HAP-1 (cell line): ENCODE results near the gene SMC1B.

Source experiments
- DNase-seq, 2 experiments: peaks; one replicate each; pipeline ENCODE4 v3.0.0-alpha.2; 2016 to 2020; ENCODE audit warnings: low spot score in 2 of 2
- H3K27me3 ChIP-seq: fragments of 250-450 bp; sonication (Bioruptor Pico); 2 replicates; pipeline ENCODE4 v1.5.1; 2020; ENCODE audit warnings: low read depth, mild to moderate bottlenecking, moderate library complexity
- H3K36me3 ChIP-seq: fragments of 250-450 bp; sonication (Bioruptor Pico); replicated peaks from 2 replicates; pipeline ENCODE4 v1.5.1; 2020; ENCODE audit warnings: mild to moderate bottlenecking
- H3K4me1 ChIP-seq: fragments of 250-450 bp; sonication (Bioruptor Pico); 2 replicates; pipeline ENCODE4 v1.5.1; 2020; ENCODE audit warnings: mild to moderate bottlenecking
- H3K4me3 ChIP-seq: fragments of 250-450 bp; sonication (Bioruptor Pico); 2 replicates; pipeline ENCODE4 v1.5.1; 2020; ENCODE audit warnings: mild to moderate bottlenecking, moderate library complexity
- H3K9me3 ChIP-seq: fragments of 250-450 bp; sonication (Bioruptor Pico); 2 replicates; pipeline ENCODE4 v1.5.1; 2020; ENCODE audit warnings: mild to moderate bottlenecking, moderate library complexity
- in situ Hi-C: fragments of 300-500 bp; cut with MboI; formaldehyde crosslinking; loops from 3 replicates; pipeline ENCODE4 v1.14.3; 2020; ENCODE audit warnings: low sequenced_read_pairs, inconsistent platforms, mixed read lengths

SMC1B gene

DNA sequence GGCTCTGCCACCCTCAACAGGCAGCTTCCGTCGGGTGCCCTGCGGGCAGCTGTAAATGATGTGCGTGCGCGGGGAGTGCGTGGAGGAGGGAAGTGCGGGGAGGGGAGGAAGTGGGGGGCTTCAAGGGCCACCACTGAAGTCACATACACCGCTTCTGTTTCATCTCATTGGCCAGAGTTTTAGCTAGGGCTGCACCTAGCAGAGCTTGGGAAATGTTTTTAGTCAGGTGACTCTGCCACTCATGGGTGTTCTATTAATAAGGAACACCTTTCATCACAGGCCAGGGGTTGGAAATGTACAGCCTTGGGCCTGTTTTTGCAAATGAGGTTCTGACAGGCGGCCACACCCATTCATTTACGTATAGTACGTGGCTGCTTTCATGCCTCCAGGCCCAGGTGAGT lies 89.1 kb downstream of the SMC1B start:
- H3K4me3 ChIP-seq: no peak overlapping the region
- in situ Hi-C loops: no loop called here
- H3K9me3 ChIP-seq: no peaks in the 10 kb centered on the region
- no peak for DNase-seq
- no peaks in the 10 kb centered on the region for H3K27me3 ChIP-seq
- H3K4me1 ChIP-seq: no peaks in the 10 kb centered on the region
- peaks cover 24% of the 10 kb centered on the region for H3K36me3 ChIP-seq

DNA sequence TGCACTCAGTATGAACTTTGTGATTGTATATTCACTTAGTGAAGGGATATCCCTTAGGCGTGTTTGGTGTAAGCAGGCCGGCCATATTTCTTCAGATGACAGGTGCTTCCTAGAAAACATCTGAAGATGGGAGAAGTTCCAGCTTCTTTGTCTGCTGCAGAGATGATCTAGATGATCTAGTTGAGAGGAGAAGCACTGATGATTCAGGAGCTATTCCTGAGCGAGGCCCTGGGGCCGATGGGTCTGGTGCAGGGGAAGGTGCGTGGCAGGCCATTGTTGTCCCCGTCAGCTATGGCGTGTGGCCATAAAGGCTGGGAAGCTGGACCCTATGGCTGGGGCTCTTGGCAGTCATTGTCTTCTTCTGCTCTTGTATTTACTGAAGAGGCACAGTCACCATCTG lies 89.7 kb downstream of the SMC1B start:
- H3K36me3 ChIP-seq: peaks cover 24% of the 10 kb centered on the region
- H3K4me3 ChIP-seq: no peak overlapping the region
- no peaks in the 10 kb centered on the region for H3K27me3 ChIP-seq
- H3K4me1 ChIP-seq: no peaks in the 10 kb centered on the region
- in situ Hi-C loops: no loop called here
- no peaks in the 10 kb centered on the region for H3K9me3 ChIP-seq
- DNase-seq: no peak

DNA sequence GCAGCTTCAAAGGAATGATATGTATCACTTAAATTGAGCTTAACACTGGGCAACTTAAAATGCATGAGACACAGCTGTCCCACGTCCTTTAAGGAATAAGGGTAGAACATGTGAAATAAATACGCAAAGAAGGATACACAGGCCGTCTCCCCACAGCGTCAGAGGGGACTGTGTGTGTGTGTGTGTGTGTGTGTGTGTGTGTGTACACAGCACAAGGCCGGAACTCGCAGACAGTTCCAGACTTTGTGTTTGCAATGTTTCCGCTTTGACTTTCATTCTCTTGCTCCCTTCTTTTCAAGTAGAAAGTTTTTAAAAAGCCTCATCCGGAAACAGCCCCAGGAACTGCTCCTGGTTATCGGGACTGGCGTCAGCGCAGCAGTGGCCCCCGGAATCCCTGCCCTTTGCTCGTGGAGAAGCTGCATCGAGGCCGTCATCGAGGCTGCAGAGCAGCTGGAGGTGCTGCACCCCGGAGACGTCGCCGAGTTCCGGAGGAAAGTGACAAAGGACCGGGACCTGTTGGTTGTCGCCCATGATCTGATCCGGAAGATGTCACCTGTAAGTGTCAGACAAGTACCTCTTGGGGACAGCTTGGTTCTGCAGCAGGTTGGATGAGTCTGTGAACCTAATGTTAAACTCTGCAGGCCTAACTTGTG lies 90.4 kb downstream of the SMC1B start:
- peaks cover 24% of the 10 kb centered on the region for H3K36me3 ChIP-seq
- H3K27me3 ChIP-seq: no peaks in the 10 kb centered on the region
- H3K4me1 ChIP-seq: no peaks in the 10 kb centered on the region; the same call in 1 of the 2 replicates
- in situ Hi-C loops: no loop called here
- no peaks in the 10 kb centered on the region for H3K9me3 ChIP-seq
- H3K4me3 ChIP-seq: no peak overlapping the region
- DNase-seq: no peak

DNA sequence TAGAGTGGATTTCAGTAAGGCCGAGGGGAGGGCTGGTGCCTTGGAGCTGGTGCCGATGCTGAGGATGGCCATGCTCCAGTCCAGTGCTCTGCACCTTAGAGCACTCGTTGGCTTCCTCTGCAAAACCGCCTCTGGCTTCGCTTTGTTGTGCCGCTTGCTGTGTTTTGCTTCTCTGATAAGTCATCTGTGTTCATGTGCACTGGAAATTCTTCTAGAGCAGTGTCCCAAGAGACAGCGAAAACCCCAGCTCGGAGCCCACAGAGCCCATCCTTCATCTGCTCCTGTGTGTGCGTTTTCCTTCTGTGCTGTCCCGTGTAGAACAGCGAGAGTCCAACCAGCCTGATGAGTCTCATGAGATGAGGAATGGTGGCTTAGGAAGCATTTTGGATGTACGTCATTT lies 91.6 kb downstream of the SMC1B start:
- H3K4me3 ChIP-seq: no peak overlapping the region
- peaks cover 18% of the 10 kb centered on the region for H3K36me3 ChIP-seq
- in situ Hi-C loops: no loop called here
- H3K4me1 ChIP-seq: no peaks in the 10 kb centered on the region; the same call in none of the 2 replicates
- H3K9me3 ChIP-seq: no peaks in the 10 kb centered on the region
- H3K27me3 ChIP-seq: no peaks in the 10 kb centered on the region
- no peak for DNase-seq

DNA sequence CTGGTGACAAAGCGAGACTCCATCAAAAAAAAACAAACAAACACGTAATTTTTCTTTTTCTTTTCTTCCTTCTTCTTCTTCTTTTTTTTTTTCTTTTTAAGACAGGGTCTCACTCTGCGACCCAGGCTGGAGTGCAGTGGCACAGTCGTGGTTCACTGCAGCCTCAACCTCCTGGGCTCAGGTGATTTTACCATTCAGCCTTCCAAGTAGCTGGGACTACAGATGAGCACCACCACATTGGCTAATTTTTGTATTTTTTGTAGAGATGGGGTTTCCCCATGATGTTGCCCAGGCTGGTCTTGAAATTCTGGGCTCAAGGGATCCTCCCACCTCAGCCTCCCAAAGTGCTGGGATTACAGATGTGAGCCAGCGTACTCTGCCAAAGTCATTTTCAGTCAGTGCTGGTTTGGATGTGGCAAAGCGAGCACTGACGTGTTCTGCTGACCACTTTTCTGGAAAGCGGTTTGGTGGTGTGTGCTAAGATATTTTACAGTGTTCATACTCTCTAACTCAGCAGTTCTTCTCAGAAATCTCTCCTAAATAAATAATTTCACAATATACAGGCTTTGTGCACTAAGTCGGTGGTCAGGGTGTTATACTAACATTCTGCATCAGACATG lies 92.9 kb downstream of the SMC1B start:
- no peaks in the 10 kb centered on the region for H3K27me3 ChIP-seq
- H3K36me3 ChIP-seq: peaks cover 18% of the 10 kb centered on the region
- in situ Hi-C loops: no loop called here
- DNase-seq: no peak
- H3K9me3 ChIP-seq: no peaks in the 10 kb centered on the region
- no peak overlapping the region for H3K4me3 ChIP-seq
- no peaks in the 10 kb centered on the region; the same call in none of the 2 replicates for H3K4me1 ChIP-seq

DNA sequence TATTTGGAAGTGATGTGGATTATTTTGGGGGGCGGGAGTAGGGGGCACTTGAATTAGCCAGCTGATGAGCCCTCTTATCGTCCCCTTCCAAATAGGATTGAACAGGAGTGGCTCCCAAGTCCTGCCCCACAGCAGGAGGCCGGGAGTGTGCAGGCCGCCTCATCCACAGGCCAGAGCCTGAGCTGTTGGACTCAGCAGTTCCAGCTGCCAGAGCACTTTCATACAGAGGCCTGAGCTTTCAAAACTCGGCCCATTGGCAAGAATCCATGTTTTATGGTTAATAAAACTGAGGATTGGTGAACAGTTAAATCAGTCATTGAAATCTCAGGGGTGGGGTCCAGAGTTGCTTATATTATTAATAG lies 94.1 kb downstream of the SMC1B start:
- no peak for DNase-seq
- H3K36me3 ChIP-seq: peaks cover 16% of the 10 kb centered on the region
- H3K4me3 ChIP-seq: no peak overlapping the region
- no peaks in the 10 kb centered on the region for H3K27me3 ChIP-seq
- no peaks in the 10 kb centered on the region for H3K9me3 ChIP-seq
- H3K4me1 ChIP-seq: no peaks in the 10 kb centered on the region; the same call in none of the 2 replicates
- in situ Hi-C loops: no loop called here

DNA sequence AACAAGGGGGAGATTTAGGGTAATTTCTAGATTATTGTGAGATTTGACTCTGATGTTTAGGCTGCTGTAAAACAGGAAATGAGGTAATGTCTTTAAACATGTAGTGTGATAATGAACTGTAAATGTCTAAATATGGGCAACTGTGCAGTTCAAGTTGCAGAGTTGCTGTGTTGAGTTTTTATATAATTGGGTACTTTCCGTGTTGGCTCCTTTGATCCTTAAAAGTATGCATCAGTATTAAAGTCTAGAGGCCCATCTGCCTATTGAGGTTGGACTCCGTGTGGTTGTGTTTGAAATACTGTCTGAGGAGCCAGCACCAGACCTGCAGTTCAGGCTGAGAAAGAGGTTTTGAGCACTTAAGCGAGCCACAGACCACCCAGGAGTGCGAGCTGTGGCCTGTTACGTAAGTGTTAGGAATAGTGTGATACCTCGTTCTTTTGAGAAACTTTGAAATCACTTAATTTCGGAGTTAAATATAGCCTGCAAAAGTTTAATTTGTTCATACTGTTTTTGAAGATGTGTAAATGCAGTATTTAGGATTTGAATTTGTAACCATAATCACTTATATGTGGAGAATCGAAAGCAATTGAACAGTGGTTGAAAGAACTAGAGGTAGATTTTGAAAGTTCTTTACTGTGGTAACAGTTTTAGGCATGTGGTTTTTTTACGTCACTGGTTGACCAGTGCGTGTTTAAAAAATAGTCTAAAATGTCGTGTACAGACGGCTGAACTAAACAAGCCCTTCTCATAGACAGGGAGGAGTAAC lies 94.7 kb downstream of the SMC1B start:
- no peaks in the 10 kb centered on the region; the same call in none of the 2 replicates for H3K4me1 ChIP-seq
- DNase-seq: no peak

DNA sequence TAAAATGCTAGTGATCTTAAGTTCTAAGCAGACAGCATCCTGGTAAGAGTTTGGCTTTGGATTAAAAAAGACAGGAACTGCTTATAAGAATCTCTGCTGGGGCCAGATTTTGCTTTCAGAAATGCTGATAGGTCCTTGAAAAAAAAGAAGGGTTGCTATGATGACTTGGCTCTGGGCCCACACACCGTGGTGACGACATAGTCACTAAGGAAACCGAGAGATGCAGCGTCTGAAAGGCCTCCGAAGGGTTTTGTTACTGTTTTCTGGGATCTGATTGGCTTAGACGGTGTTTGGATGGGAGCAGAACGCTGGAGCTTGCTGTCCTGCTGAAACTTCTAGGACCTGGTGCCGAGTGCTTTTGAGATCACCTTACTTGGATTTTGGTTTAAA lies 95.2 kb downstream of the SMC1B start:
- Histone ChIP-seq H3K9me3 (no peaks in the 10 kb centered on the region), H3K36me3 (peaks cover 4% of the 10 kb centered on the region), H3K4me1 (no peaks in the 10 kb centered on the region; the same call in none of the 2 replicates), H3K4me3 (no peak overlapping the region), H3K27me3 (no peaks in the 10 kb centered on the region)
- DNase-seq: peak in 1 of 2 experiments; percentile 60
- in situ Hi-C loops: no loop called here

More for the DNA sequence above, 94.7 kb downstream of the SMC1B start:
- Histone ChIP-seq H3K36me3 (peaks cover 10% of the 10 kb centered on the region), H3K9me3 (no peaks in the 10 kb centered on the region), H3K27me3 (no peaks in the 10 kb centered on the region), H3K4me3 (no peak overlapping the region)
- in situ Hi-C loops: no loop called here

DNA sequence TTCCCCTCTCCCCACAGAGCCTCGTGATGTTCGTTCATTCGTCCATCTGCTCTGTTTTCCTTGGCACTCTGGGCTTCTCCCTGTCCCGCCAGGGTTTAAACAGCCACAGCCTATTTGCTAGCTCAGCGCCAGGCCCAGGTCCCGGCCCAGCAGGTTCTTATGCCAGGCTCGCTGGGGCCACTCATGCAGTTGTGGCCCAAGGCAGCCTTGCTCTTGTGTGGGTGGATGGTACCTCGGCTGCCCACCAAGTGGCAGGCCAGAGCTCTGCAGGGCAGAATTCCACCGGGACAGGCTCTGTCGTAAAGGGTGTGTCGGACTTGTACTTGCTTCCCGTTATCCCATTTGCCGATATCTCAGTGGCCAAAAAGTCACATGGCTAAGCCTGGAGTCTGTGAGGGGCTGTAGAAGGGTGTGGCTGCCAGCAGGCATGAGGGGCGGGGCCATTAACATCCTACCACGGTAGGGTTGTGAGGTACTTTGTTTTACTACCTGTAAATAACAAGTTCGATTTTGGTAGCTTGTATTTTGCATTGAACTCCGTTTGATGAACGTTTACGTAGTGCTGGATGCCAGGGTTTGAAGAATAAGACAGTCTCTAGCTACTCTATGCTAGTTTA lies 95.7 kb downstream of the SMC1B start:
- in situ Hi-C loops: no loop called here
- no peaks in the 10 kb centered on the region for H3K9me3 ChIP-seq
- no peaks in the 10 kb centered on the region for H3K27me3 ChIP-seq
- peaks cover 2% of the 10 kb centered on the region for H3K4me1 ChIP-seq
- H3K4me3 ChIP-seq: no peak overlapping the region
- peak; percentile 19 to 58 for DNase-seq
- peaks cover under 1% of the 10 kb centered on the region; the same call in 1 of the 2 replicates for H3K36me3 ChIP-seq

DNA sequence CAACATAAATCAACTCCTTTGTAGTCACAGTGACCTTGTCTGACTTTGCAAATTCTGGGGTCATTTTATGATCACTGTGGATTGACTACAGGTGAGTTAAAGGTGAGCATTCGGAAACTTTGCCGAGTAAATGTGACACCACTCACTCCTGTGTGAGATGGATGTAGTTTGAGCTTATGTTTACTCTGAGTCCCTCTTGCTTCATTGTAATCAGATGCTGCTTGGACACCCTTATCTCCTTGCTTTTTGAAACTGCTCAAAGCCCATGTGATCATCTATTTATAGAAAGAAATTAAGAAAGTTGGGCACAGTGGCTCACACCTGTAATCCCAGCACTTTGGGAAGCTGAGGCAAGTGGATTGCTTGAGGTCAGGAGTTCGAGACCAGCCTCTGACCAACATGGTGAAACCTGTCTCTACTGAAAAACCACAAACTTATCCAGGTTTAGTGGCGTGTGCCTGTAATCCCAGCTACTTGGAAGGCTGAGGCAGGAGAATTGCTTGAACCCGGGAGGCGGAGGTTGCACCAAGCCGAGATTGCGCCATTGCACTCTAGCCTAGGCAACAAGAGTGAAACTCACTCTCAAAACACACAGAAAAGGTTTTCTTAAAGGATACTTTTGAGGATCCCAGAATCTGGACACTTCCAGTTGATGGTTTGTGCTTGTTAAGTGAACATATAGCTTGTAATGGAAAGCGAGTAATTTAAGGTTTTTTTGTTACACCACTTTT lies 96.4 kb downstream of the SMC1B start:
- in situ Hi-C loops: no loop called here

DNA sequence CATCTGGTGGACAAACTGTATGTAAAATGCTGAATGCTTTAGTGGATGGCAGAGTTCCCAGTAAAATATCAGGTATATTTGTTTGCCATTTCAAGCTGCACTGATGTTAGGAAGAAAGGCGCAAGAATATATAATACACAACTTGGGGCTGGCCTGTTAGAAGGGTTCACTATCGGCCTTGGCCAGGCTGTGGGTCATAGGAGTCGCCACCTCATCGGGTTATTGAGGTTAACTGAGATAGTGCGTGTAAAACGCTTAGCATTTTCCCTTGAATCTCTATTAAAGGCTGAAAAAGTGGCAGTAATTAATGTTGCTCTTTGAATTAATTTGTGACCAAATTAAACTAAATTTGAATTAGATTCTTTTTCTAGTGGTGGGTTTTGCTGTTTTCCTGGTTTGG lies 98.6 kb downstream of the SMC1B start:
- H3K27me3 ChIP-seq: no peaks in the 10 kb centered on the region
- in situ Hi-C loops: no loop called here
- H3K4me1 ChIP-seq: peaks cover 11% of the 10 kb centered on the region
- no peak overlapping the region for H3K4me3 ChIP-seq
- no peaks in the 10 kb centered on the region for H3K9me3 ChIP-seq
- no peak for DNase-seq
- peaks cover 4% of the 10 kb centered on the region; the same call in 1 of the 2 replicates for H3K36me3 ChIP-seq

More for the DNA sequence above, 96.4 kb downstream of the SMC1B start:
- Histone ChIP-seq H3K36me3 (peaks cover 4% of the 10 kb centered on the region; the same call in 1 of the 2 replicates), H3K4me3 (no peak overlapping the region), H3K4me1 (peaks cover 5% of the 10 kb centered on the region), H3K9me3 (no peaks in the 10 kb centered on the region), H3K27me3 (no peaks in the 10 kb centered on the region)
- DNase-seq: no peak

DNA sequence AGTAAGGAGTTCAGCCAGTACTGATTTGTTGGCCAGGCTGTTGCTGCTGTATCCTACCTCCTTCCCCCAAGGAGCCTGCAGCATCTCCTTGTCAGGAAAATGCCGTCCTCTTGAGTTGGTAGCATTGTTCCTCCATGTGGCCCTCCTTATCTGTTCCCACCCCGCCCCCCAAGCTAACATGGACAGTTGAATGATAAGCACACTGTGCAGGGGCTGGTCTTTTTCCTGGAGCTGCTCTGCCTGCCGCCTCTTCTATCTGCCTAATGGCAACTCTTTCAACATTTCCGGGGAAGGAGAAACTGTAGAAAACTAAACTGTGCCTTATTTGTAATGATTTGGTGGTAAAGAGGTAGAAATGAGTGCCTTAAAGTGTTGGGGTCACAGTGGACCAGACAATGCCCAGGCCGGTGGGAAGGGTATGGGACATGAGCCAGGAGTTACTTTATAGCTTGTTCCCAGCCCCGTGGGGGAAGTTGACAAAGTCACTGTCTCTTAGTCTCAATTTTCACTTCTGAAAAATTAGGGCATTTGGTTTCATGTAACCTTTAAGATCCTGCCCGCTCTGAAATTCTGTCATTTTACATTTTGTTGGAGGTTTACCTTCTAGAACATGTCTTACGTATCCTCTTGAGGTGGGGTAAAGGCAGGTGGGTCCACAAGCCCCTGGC lies 99.2 kb downstream of the SMC1B start:
- Histone ChIP-seq H3K9me3 (no peaks in the 10 kb centered on the region), H3K4me3 (no peak overlapping the region), H3K27me3 (no peaks in the 10 kb centered on the region), H3K36me3 (peaks cover 4% of the 10 kb centered on the region; the same call in 1 of the 2 replicates), H3K4me1 (peaks cover 13% of the 10 kb centered on the region)
- in situ Hi-C loops: no loop called here
- no peak for DNase-seq

DNA sequence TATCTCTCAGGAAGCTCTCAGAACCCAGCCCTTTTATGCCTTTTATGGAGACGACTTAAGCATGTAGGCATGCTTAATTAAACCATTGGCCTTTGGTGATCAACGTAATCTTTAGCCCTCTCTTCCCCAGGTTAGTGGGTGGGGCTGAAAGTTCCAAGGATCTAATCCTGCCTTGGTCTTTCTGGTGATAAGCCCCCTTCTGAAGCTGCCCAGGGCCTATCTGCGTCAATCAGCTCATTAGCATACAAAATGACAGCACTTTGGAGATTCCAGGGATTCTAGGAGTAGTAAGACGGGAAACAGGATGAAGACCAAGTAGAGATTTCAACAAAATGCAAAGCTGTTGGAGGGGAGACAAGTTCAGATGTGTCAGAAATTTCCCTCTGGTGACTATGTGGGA lies 100.5 kb downstream of the SMC1B start:
- in situ Hi-C loops: no loop called here
- Histone ChIP-seq H3K4me3 (no peak overlapping the region), H3K27me3 (no peaks in the 10 kb centered on the region), H3K4me1 (peaks cover 16% of the 10 kb centered on the region), H3K36me3 (peaks cover 4% of the 10 kb centered on the region; the same call in 1 of the 2 replicates), H3K9me3 (no peaks in the 10 kb centered on the region)
- DNase-seq: no peak
